Measurements from ENCODE around the gene JUP.

Gene JUP

GRCh38 chr17:41775394-41776226 lies 10.9 kb downstream of the JUP start:
- H3K27ac ChIP-seq (ENCODE audit: low read depth, low read length): peak overlapping the region; percentile 58; the same call in 1 of the 2 replicates
- no peak overlapping the region for H3K4me3 ChIP-seq (ENCODE audit: low read depth, low read length)
- H3K9me3 ChIP-seq (ENCODE audit: control insufficient read depth, insufficient read depth, low read depth, low read length): no peaks in the 10 kb centered on the region
- no peaks in the 10 kb centered on the region for H3K27me3 ChIP-seq (ENCODE audit: control insufficient read depth, insufficient read depth, low read length)
- H3K36me3 ChIP-seq (ENCODE audit: control insufficient read depth, insufficient read depth, low read length): peaks cover 15% of the 10 kb centered on the region
- H3K9ac ChIP-seq (ENCODE audit: low read length): peak overlapping the region; percentile 56
- H3K4me1 ChIP-seq (ENCODE audit: control insufficient read depth, insufficient read depth, low read length): peaks cover 49% of the 10 kb centered on the region

- no peaks in the 10 kb centered on the region for H3K9me3 ChIP-seq (ENCODE audit: control insufficient read depth, insufficient read depth, low read depth, low read length)
- peak overlapping the region; percentile 25; the same call in 1 of the 2 replicates for H3K27ac ChIP-seq (ENCODE audit: low read depth, low read length)
- no peaks in the 10 kb centered on the region for H3K27me3 ChIP-seq (ENCODE audit: control insufficient read depth, insufficient read depth, low read length)
- peak overlapping the region; percentile 2; the same call in 1 of the 2 replicates for H3K4me3 ChIP-seq (ENCODE audit: low read depth, low read length)
- H3K9ac ChIP-seq (ENCODE audit: low read length): no peak overlapping the region
- peaks cover 33% of the 10 kb centered on the region for H3K36me3 ChIP-seq (ENCODE audit: control insufficient read depth, insufficient read depth, low read length)
- H3K4me1 ChIP-seq (ENCODE audit: control insufficient read depth, insufficient read depth, low read length): peaks cover 49% of the 10 kb centered on the region
Measured at GRCh38 chr17:41773731-41774193, 12.7 kb downstream of the JUP start.

- no peaks in the 10 kb centered on the region for H3K27me3 ChIP-seq (ENCODE audit: control insufficient read depth, insufficient read depth, low read length)
- H3K9ac ChIP-seq (ENCODE audit: low read length): peak overlapping the region; percentile 31
- no peak overlapping the region for H3K4me3 ChIP-seq (ENCODE audit: low read depth, low read length)
- H3K9me3 ChIP-seq (ENCODE audit: control insufficient read depth, insufficient read depth, low read depth, low read length): no peaks in the 10 kb centered on the region
- H3K36me3 ChIP-seq (ENCODE audit: control insufficient read depth, insufficient read depth, low read length): peaks cover 38% of the 10 kb centered on the region
- H3K27ac ChIP-seq (ENCODE audit: low read depth, low read length): peak overlapping the region; percentile 25; the same call in 1 of the 2 replicates
- peaks cover 48% of the 10 kb centered on the region for H3K4me1 ChIP-seq (ENCODE audit: control insufficient read depth, insufficient read depth, low read length)
Measured at GRCh38 chr17:41773190-41773588, 13.3 kb downstream of the JUP start.

- peaks cover 41% of the 10 kb centered on the region for H3K36me3 ChIP-seq (ENCODE audit: control insufficient read depth, insufficient read depth, low read length)
- H3K27me3 ChIP-seq (ENCODE audit: control insufficient read depth, insufficient read depth, low read length): no peaks in the 10 kb centered on the region
- H3K9ac ChIP-seq (ENCODE audit: low read length): peak overlapping the region; percentile 31
- H3K27ac ChIP-seq (ENCODE audit: low read depth, low read length): peak overlapping the region; percentile 49; the same call in 1 of the 2 replicates
- no peaks in the 10 kb centered on the region for H3K9me3 ChIP-seq (ENCODE audit: control insufficient read depth, insufficient read depth, low read depth, low read length)
- H3K4me1 ChIP-seq (ENCODE audit: control insufficient read depth, insufficient read depth, low read length): peaks cover 43% of the 10 kb centered on the region
- H3K4me3 ChIP-seq (ENCODE audit: low read depth, low read length): 0 out of 2 replicates have a peak overlapping the region, but pooled peaks have one; percentile 5
Measured at GRCh38 chr17:41772586-41773189, 13.8 kb downstream of the JUP start.

- Histone ChIP-seq H3K27me3 (ENCODE audit: control insufficient read depth, insufficient read depth, low read length) (no peaks in the 10 kb centered on the region), H3K9ac (ENCODE audit: low read length) (peak overlapping the region; percentile 21), H3K4me3 (ENCODE audit: low read depth, low read length) (0 out of 2 replicates have a peak overlapping the region, but pooled peaks have one; percentile 5)
Measured at GRCh38 chr17:41772218-41772585, 14.3 kb downstream of the JUP start.

GRCh38 chr17:41771389-41772206 lies 14.9 kb downstream of the JUP start:
- Histone ChIP-seq H3K9ac (ENCODE audit: low read length) (no peak overlapping the region), H3K36me3 (ENCODE audit: control insufficient read depth, insufficient read depth, low read length) (peaks cover 51% of the 10 kb centered on the region), H3K9me3 (ENCODE audit: control insufficient read depth, insufficient read depth, low read depth, low read length) (no peaks in the 10 kb centered on the region), H3K4me3 (ENCODE audit: low read depth, low read length) (no peak overlapping the region), H3K4me1 (ENCODE audit: control insufficient read depth, insufficient read depth, low read length) (peaks cover 35% of the 10 kb centered on the region), H3K27ac (ENCODE audit: low read depth, low read length) (no peak overlapping the region), H3K27me3 (ENCODE audit: control insufficient read depth, insufficient read depth, low read length) (no peaks in the 10 kb centered on the region)

More at GRCh38 chr17:41772218-41772585, 14.3 kb downstream of the JUP start:
- peaks cover 39% of the 10 kb centered on the region for H3K4me1 ChIP-seq (ENCODE audit: control insufficient read depth, insufficient read depth, low read length)
- no peaks in the 10 kb centered on the region for H3K9me3 ChIP-seq (ENCODE audit: control insufficient read depth, insufficient read depth, low read depth, low read length)
- peaks cover 46% of the 10 kb centered on the region for H3K36me3 ChIP-seq (ENCODE audit: control insufficient read depth, insufficient read depth, low read length)
- peak overlapping the region; percentile 49; the same call in 1 of the 2 replicates for H3K27ac ChIP-seq (ENCODE audit: low read depth, low read length)

GRCh38 chr17:41769985-41770384 lies 16.5 kb downstream of the JUP start:
- H3K4me3 ChIP-seq (ENCODE audit: low read depth, low read length): no peak overlapping the region
- H3K27me3 ChIP-seq (ENCODE audit: control insufficient read depth, insufficient read depth, low read length): no peaks in the 10 kb centered on the region
- H3K27ac ChIP-seq (ENCODE audit: low read depth, low read length): no peak overlapping the region
- peaks cover 22% of the 10 kb centered on the region for H3K4me1 ChIP-seq (ENCODE audit: control insufficient read depth, insufficient read depth, low read length)
- H3K9ac ChIP-seq (ENCODE audit: low read length): no peak overlapping the region
- peaks cover 63% of the 10 kb centered on the region for H3K36me3 ChIP-seq (ENCODE audit: control insufficient read depth, insufficient read depth, low read length)
- no peaks in the 10 kb centered on the region for H3K9me3 ChIP-seq (ENCODE audit: control insufficient read depth, insufficient read depth, low read depth, low read length)

GRCh38 chr17:41769346-41769862 lies 17.1 kb downstream of the JUP start:
- H3K36me3 ChIP-seq (ENCODE audit: control insufficient read depth, insufficient read depth, low read length): peaks cover 69% of the 10 kb centered on the region

GRCh38 chr17:41768682-41769288 lies 17.7 kb downstream of the JUP start:
- Histone ChIP-seq H3K27ac (ENCODE audit: low read depth, low read length) (no peak overlapping the region), H3K36me3 (ENCODE audit: control insufficient read depth, insufficient read depth, low read length) (peaks cover 72% of the 10 kb centered on the region), H3K4me3 (ENCODE audit: low read depth, low read length) (no peak overlapping the region), H3K27me3 (ENCODE audit: control insufficient read depth, insufficient read depth, low read length) (no peaks in the 10 kb centered on the region), H3K9me3 (ENCODE audit: control insufficient read depth, insufficient read depth, low read depth, low read length) (no peaks in the 10 kb centered on the region), H3K9ac (ENCODE audit: low read length) (no peak overlapping the region), H3K4me1 (ENCODE audit: control insufficient read depth, insufficient read depth, low read length) (peaks cover 20% of the 10 kb centered on the region)

More at GRCh38 chr17:41769346-41769862, 17.1 kb downstream of the JUP start:
- H3K27me3 ChIP-seq (ENCODE audit: control insufficient read depth, insufficient read depth, low read length): no peaks in the 10 kb centered on the region
- no peak overlapping the region for H3K9ac ChIP-seq (ENCODE audit: low read length)
- H3K4me3 ChIP-seq (ENCODE audit: low read depth, low read length): no peak overlapping the region
- no peak overlapping the region for H3K27ac ChIP-seq (ENCODE audit: low read depth, low read length)
- H3K9me3 ChIP-seq (ENCODE audit: control insufficient read depth, insufficient read depth, low read depth, low read length): no peaks in the 10 kb centered on the region
- H3K4me1 ChIP-seq (ENCODE audit: control insufficient read depth, insufficient read depth, low read length): peaks cover 22% of the 10 kb centered on the region

- no peaks in the 10 kb centered on the region for H3K27me3 ChIP-seq (ENCODE audit: control insufficient read depth, insufficient read depth, low read length)
- H3K36me3 ChIP-seq (ENCODE audit: control insufficient read depth, insufficient read depth, low read length): peaks cover 81% of the 10 kb centered on the region
- no peaks in the 10 kb centered on the region for H3K9me3 ChIP-seq (ENCODE audit: control insufficient read depth, insufficient read depth, low read depth, low read length)
- H3K4me1 ChIP-seq (ENCODE audit: control insufficient read depth, insufficient read depth, low read length): peaks cover 10% of the 10 kb centered on the region
- H3K4me3 ChIP-seq (ENCODE audit: low read depth, low read length): no peak overlapping the region
- no peak overlapping the region for H3K9ac ChIP-seq (ENCODE audit: low read length)
- H3K27ac ChIP-seq (ENCODE audit: low read depth, low read length): no peak overlapping the region
Measured at GRCh38 chr17:41767324-41768042, 19.0 kb downstream of the JUP start.
